ELR (cell line): ENCODE results near the gene THRSP.
A peak's percentile ranks its signal among the peaks of the same experiment; 100 is the strongest.
"Not testable (repeated sequence)": the region's sequence is repeated elsewhere in the genome, so short reads cannot be mapped to it uniquely, and the experiment has no call there.

ENCODE experiments used
- DNase-seq: peaks from one replicate; pipeline ENCODE4 v3.0.0-alpha.2; 2015; ENCODE audit warnings: low read depth

Gene THRSP

GRCh38 chr11:78066471-78066870, 2.8 kb downstream of the THRSP start:
- no peak for DNase-seq

GRCh38 chr11:78067704-78068103, 4.0 kb downstream of the THRSP start:
- DNase-seq, result no peak

- no peak for DNase-seq
Measured at GRCh38 chr11:78069465-78069864, 5.8 kb downstream of the THRSP start.

- DNase-seq, result no peak
Measured at GRCh38 chr11:78070621-78071020, 7.0 kb downstream of the THRSP start.

GRCh38 chr11:78071717-78072116, 8.1 kb downstream of the THRSP start:
- no peak for DNase-seq

- DNase-seq, result no peak
Measured at GRCh38 chr11:78072455-78072854, 8.8 kb downstream of the THRSP start.

- DNase-seq, result peak; percentile 22
Measured at GRCh38 chr11:78074756-78075155, 11.1 kb downstream of the THRSP start.

- DNase-seq, result no peak
Measured at GRCh38 chr11:78076733-78077403, 13.2 kb downstream of the THRSP start.

- DNase-seq, result not testable (repeated sequence)
Measured at GRCh38 chr11:78077592-78077991, 13.9 kb downstream of the THRSP start.

GRCh38 chr11:78078218-78079167, 14.8 kb downstream of the THRSP start:
- DNase-seq, result peak; percentile 12

- peak; percentile 88 for DNase-seq
Measured at GRCh38 chr11:78079232-78080083, 15.8 kb downstream of the THRSP start, which contains the start of gene NDUFC2. TSS of gene NDUFC2 (minus strand) at chr11:78079862. CDS start at chr11:78079744, 118 bp downstream.

GRCh38 chr11:78080084-78080817, 16.6 kb downstream of the THRSP start:
- DNase-seq, result no peak

- peak; percentile 88 for DNase-seq
Measured at GRCh38 chr11:78080818-78081495, 17.3 kb downstream of the THRSP start.

- DNase-seq, result no peak
Measured at GRCh38 chr11:78081583-78081982, 17.9 kb downstream of the THRSP start.

- no peak for DNase-seq
Measured at GRCh38 chr11:78082146-78082545, 18.5 kb downstream of the THRSP start.

- no peak for DNase-seq
Measured at GRCh38 chr11:78083021-78083420, 19.4 kb downstream of the THRSP start.

- peak; percentile 49 for DNase-seq
Measured at GRCh38 chr11:78084506-78084905, 20.8 kb downstream of the THRSP start.

GRCh38 chr11:78085972-78086371, 22.3 kb downstream of the THRSP start:
- DNase-seq, result no peak

- DNase-seq, result peak; percentile 15
Measured at GRCh38 chr11:78086521-78087074, 22.9 kb downstream of the THRSP start.

GRCh38 chr11:78094250-78094649, 30.6 kb downstream of the THRSP start:
- no peak for DNase-seq
